Activated naive CD4-positive, alpha-beta T cell treated with anti-CD3 and anti-CD28 coated beads, Interleukin-2, amount 50 U/mL, for 72 hours (primary cell): ENCODE results near the gene AREL1. TPM values are rescaled to one million over a fixed set of nuclear protein-coding genes. Genes with fewer than 3 reads are reported as not detected.
A peak's percentile ranks its signal among the peaks of the same experiment; 100 is the strongest.

Experiments used
- ATAC-seq, 2 donors: fragments of 150-1000 bp; cut with Tn5 transposase; 2 replicates each; pipeline ENCODE4 v1.10.0; 2021; ENCODE audit warnings: mild to moderate bottlenecking in 2 of 2, moderate library complexity in 2 of 2
- DNase-seq, 2 donors: peaks; one replicate each; pipeline ENCODE4 v3.0.0; 2021 to 2022; ENCODE audit warnings: low spot score in 2 of 2
- H3K27ac Mint-ChIP-seq, 2 donors: one replicate each; pipeline ENCODE4 v1.8.0; 2022; ENCODE audit warnings: mild to moderate bottlenecking in 2 of 2, mixed read lengths in 2 of 2
- H3K36me3 Mint-ChIP-seq, 2 donors: one replicate each; pipeline ENCODE4 v1.8.0; 2022; ENCODE audit warnings: mixed read lengths in 2 of 2
- H3K9me3 Mint-ChIP-seq, 2 donors: one replicate each; pipeline ENCODE4 v1.8.0; 2022; ENCODE audit warnings: mixed read lengths in 2 of 2
- total RNA-seq, 2 donors: library from RNA; stranded (reverse); gene quantifications; one replicate each; pipeline ENCODE4 v1.2.3, GENCODE V29; 2022

Gene AREL1
- total RNA-seq, 2 donors from 2014 or later, result 30.1 to 47.1 TPM

DNA sequence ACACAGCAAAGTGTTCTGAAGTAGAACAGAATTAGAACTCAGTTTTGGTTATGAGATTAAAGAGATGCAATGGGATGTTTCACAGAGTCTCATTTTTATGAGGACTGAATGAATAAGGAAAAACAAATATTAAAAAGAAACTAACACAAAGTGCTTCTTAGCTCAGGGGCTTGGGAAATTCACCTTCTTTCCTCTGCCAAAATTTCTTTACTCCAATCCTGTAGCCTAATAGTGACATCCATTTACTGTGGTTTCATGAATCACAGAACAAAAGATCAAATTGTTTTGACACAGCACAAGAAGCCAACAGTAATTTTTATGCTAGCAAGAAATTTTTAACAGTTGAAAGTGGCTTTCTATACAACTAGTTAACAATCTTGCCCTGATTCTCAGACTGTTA, 37.7 kb downstream of the AREL1 start:
- peaks cover 0 to 10% of the 10 kb centered on the region in 2 donors for H3K36me3 Mint-ChIP-seq
- DNase-seq, result no peak
- H3K9me3 Mint-ChIP-seq, result no peaks in the 10 kb centered on the region
- ATAC-seq, result no peak
- no peak overlapping the region for H3K27ac Mint-ChIP-seq

DNA sequence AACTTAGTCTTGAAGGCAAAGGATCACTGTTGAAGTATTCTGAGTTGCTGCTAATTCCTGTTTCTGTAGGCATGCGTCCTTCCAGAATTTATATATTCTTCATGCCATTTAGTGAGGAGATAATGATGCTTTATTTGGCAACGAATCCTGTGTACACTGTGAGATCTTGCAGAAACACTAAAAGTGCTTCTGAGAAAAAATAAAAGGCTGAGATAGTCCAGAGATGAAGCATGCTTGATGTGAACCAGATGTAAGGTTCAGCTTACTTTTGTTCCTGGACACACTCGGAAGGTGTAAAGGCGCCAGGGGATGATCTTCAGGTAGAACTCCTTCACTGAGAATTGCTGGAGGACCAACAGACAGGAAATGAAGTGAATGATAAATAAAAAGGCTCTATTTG, 39.1 kb downstream of the AREL1 start:
- peaks cover 0 to 10% of the 10 kb centered on the region in 2 donors for H3K36me3 Mint-ChIP-seq
- H3K9me3 Mint-ChIP-seq, result no peaks in the 10 kb centered on the region
- peak overlapping the region in 1 of 2 donors; percentile 53 for H3K27ac Mint-ChIP-seq
- no peak for ATAC-seq
- DNase-seq, result no peak

DNA sequence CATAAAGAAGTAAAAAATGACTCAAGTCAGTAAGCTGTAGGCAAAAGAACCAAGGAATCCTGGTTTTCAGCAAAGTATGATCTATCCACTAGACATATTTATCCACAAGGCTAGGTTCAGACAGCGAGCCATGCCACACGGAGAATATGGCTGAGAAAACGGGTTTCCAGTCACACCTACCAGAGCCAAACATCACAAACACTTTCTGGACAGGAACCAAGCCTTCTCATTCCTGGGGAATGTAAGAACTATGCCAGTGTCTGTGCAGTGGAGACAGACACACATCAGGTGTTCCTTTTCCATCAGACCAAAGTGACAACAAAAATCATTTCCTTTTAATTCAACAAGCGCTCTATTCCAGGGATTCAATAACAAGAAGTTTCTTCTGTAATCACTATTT, 41.1 kb downstream of the AREL1 start:
- Mint-ChIP-seq H3K9me3 (no peaks in the 10 kb centered on the region), H3K36me3 (peaks cover 0 to 10% of the 10 kb centered on the region in 2 donors), H3K27ac (peak overlapping the region in 1 of 2 donors; percentile 6)
- ATAC-seq (no peak), DNase-seq (no peak)

DNA sequence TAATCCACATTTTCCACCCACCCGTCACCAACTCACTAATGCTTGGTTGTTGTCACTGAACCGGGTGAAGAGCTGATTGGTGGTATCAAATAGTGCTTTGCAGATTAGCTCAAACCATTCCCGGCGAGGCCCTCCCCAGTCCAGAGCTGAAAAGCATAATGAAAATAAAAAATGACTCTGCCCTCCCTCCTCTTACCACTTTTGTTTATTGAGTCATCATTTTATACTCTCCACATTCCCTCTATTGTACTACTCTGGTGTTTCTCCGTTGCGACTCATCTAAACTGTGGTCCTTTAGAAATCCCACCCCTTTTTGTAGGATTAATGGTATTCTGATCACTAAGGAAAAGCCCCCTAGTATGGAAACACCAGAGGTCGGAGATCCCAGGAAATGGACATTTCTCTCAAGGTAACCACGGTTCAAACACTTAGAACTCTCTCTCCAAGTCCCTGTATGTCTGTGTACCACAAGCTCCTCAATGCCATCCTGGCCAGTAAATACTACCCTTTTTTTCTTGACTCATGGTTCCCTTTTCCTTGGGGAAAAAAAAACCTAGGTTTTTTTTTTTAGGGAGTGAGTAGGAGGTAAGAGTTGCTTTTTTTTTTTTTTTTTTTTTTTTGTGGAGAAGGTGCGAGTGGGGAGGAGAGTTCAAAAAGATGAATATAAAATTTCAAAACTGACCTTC, 42.0 kb downstream of the AREL1 start:
- Mint-ChIP-seq H3K27ac (no peak overlapping the region), H3K9me3 (no peaks in the 10 kb centered on the region), H3K36me3 (peaks cover 0 to 6% of the 10 kb centered on the region in 2 donors)
- ATAC-seq, result no peak
- no peak for DNase-seq

DNA sequence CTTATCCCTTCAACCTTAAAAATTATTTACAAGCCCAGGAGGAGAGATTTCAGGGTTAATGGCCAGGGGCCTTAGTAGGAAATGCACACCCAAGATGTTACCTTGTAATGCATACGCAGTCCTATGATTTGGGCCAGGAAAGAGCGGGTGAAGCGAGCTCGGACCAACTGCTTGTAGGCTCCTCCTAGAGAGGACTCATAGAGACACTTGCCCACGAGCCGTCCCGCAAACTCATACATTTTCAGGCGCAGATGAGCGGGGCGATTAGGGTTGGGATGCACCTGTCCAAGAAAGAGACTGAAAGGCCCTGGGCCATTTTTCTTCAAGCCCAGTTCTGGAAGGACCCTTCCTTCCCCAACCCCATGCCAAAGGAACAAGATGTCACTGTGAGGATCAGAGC, 43.0 kb downstream of the AREL1 start:
- ATAC-seq, result no peak
- H3K36me3 Mint-ChIP-seq, result no peaks in the 10 kb centered on the region
- H3K9me3 Mint-ChIP-seq, result no peaks in the 10 kb centered on the region
- no peak for DNase-seq
- peak overlapping the region in 1 of 2 donors; percentile 17 for H3K27ac Mint-ChIP-seq

DNA sequence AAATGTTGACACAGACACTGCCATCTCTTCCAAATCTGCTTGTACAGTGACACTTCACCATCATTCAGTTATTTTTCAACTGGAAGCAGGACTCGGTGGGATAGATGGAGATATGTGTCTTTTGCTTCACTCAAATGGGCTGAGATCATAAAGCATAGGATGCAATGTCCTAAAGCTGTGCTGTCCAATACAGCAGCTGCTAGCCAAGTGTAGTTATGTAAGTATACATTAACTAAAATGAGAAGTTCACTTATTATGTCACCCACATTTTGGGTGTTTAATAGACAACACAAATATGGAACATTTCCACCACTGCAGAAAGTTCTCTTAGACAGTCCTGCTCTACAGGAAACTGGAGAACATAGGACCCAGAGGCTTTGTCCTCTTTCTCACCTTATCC, 43.6 kb downstream of the AREL1 start:
- DNase-seq (no peak), ATAC-seq (no peak)
- Mint-ChIP-seq H3K36me3 (no peaks in the 10 kb centered on the region), H3K9me3 (no peaks in the 10 kb centered on the region), H3K27ac (no peak overlapping the region)

DNA sequence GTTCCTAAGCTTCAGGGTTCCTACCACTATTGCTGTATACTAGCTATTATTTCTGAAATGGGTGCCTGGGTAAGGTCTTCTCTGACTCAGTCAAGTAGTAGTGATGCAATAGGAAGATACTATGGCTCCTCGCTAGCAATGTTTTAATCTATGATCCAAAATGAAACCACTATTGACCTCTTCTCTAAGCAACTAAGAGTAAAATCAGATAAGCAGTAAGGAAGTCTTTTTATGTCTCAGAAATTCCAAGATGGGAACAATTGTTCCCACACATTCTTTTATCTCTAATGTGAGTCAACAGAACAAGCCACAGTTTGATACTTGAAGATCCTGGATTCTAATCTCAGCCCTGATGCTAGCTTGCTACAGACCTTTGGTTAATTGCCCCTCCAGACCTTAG, 45.1 kb downstream of the AREL1 start:
- Mint-ChIP-seq H3K27ac (peak overlapping the region; percentile 53 to 72), H3K9me3 (no peaks in the 10 kb centered on the region), H3K36me3 (peaks cover 5 to 9% of the 10 kb centered on the region in 2 donors)
- DNase-seq (no peak), ATAC-seq (peak; percentile 61 to 81)

DNA sequence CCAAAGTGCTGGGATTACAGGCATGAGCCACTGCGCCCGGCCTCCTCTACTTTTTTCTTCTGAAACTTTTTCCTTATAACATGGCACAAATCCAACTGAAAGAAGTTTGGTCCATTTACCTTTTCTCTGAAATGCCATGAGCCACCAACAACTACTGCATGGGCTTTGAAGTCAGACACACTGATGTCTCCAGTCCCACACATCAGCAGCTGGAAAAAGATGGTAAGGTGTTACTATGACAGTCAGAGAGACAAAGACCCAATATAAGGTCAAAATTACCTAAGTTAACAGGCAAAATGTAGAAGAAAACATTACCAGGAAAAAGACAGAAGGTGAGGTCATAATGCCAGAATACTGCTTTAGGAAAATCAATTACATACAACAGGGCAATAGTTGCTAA, 48.2 kb downstream of the AREL1 start:
- peaks cover 9% of the 10 kb centered on the region in 2 donors for H3K36me3 Mint-ChIP-seq
- H3K9me3 Mint-ChIP-seq, result no peaks in the 10 kb centered on the region
- H3K27ac Mint-ChIP-seq, result peak overlapping the region in 1 of 2 donors; percentile 58
- no peak for DNase-seq
- ATAC-seq, result peak in 1 of 2 donors; percentile 30

DNA sequence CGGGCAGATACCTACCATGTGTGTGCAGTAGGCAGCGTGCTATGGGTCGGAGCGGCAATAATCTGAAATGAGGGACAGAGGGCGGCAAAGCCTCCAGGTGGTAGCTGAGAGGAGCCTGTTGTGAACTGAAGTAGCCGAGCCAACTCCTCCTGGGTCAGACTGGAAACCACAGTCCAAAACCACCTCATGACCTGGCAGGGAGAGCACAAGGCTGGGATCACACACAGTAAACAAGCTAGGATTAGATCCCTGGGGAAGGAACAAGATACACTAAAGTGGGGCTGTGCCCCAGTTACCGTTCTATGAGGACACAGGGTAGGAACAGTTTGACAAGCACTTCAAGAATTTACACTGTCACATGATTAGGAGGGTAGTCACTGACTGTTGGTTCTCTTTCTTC, 49.0 kb downstream of the AREL1 start:
- no peak for ATAC-seq
- Mint-ChIP-seq H3K27ac (peak overlapping the region; percentile 33 to 79), H3K9me3 (no peaks in the 10 kb centered on the region), H3K36me3 (peaks cover 9% of the 10 kb centered on the region in 2 donors)
- DNase-seq, result no peak

DNA sequence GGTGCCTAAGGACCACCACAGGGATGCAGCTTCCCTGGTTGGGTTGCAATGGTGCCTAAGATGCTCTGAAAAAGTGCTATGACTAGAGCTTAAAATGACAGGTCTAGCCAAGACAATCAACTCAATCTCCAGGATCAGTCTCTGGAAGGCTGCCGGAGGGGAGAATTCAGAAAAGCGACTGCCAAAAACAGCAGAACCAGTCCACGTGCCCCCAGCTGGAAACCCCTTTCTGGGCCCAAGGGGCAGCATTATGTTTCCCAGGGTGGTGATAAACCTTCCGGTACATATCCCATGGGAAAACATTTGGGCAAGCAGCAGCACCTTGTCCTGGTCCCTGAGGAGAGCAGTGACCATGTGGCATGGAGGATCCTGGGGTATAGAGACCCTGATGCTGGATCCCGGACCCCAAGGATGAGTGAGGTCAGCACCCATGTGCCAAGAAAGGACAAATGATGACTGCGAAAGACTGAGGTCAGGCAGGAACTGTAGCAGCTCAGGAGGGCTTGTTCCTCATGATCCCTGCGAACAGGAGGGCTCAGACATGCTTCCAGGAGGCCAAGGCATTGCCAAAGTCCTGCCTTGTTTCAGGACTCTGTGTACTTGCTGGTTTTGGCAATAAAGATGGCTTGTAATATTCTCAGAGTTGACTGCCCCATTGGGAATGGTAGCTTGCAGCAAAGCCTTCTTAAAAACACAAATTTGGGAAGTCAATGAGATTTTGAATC, 51.0 kb downstream of the AREL1 start:
- peak overlapping the region in 1 of 2 donors; percentile 20 for H3K27ac Mint-ChIP-seq

DNA sequence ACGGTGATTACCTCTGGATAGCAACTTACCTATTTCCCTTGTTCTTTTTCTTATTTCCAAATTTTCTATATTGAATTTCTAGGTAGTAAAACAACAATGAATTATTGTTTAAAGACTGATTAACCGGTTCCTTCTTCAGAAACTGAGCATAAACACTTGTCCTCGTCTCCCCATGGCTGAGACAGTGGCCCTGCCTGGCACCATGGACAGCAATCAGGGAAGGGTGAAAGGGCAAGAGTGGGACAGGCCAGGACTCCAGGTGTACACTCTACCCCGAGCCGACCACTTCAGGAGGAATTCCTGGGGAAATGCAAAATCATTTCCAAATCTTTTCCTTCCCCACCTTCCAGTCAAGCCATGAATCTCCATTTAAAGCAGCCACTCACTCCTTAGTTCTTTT, 52.0 kb downstream of the AREL1 start:
- H3K27ac Mint-ChIP-seq, result peak overlapping the region; percentile 20 to 53
- no peaks in the 10 kb centered on the region for H3K9me3 Mint-ChIP-seq
- DNase-seq (no peak), ATAC-seq (no peak)
- H3K36me3 Mint-ChIP-seq, result peaks cover 9% of the 10 kb centered on the region in 2 donors

More for the DNA sequence above, 51.0 kb downstream of the AREL1 start:
- ATAC-seq (no peak), DNase-seq (no peak)
- Mint-ChIP-seq H3K9me3 (no peaks in the 10 kb centered on the region), H3K36me3 (peaks cover 9% of the 10 kb centered on the region in 2 donors)

DNA sequence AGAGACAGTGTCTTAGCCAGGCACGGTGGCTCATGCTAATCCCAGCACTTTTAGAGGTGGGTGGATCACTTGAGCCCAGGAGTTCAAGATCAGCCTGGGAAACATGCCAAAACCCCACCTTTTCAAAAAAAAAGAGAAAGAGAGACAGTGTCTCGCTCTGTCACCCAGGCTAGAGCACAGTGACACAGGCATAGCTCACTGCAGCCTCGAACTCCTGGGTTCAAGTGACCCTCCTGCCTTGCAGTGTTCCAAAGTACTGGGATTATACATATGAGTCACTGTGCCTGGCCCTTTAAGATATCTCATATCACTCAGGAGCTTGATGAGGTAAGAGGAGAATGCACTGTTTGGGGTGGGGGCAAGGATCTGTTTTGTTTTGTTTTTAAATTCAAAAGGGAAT, 52.7 kb downstream of the AREL1 start:
- DNase-seq (no peak), ATAC-seq (no peak)
- H3K9me3 Mint-ChIP-seq, result no peaks in the 10 kb centered on the region
- H3K27ac Mint-ChIP-seq, result no peak overlapping the region
- H3K36me3 Mint-ChIP-seq, result peaks cover 9% of the 10 kb centered on the region in 2 donors

DNA sequence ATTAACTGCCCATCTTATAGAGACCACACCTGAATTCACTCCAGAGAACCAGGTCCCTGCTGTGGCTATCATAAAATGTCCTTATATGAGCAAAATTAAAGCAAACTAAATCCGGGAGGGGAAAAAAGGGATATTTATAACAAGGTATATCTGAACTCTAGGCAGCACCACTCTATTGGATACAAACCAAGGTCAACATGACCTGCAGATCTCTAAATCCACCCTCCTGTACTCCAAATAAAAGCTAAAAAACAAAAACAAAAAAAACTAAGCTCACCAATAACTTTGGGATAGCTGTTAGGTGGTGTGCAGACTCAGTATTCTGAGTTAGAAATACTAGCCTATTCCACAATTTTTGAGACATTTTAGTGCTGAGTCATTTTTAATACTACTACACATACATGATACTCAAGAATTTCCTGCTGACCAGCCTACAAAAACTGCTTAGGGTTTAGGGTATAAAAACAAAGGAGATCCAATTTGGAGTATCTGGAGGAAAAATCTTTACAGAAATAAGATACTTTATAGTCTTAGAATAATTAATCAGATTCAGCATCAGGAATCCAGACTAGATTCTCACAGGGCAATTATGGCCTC, 54.2 kb downstream of the AREL1 start:
- no peak for DNase-seq
- no peaks in the 10 kb centered on the region for H3K9me3 Mint-ChIP-seq
- H3K36me3 Mint-ChIP-seq, result peaks cover 5 to 8% of the 10 kb centered on the region in 2 donors
- no peak for ATAC-seq
- peak overlapping the region in 1 of 2 donors; percentile 5 for H3K27ac Mint-ChIP-seq

DNA sequence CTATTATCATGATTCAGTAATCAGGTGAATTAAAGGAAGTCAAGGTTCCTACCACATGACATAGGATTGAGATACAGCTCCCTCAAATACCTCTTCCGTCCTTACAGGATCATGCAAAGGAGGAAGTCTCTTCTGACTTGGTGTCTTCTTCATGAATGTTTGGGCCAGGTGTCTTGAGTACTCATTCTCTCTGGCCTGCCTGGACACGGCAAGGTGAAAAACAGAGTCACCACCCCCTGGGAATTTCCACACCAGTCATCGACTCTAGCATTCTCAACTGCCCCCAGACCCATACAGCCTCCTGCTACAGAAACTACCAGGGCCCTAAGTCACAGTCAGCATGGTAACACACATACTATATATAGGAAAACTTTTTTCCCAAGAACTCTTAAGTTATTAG, 55.9 kb downstream of the AREL1 start:
- ATAC-seq (no peak), DNase-seq (no peak)
- Mint-ChIP-seq H3K27ac (peak overlapping the region; percentile 5 to 8), H3K36me3 (peaks cover 0 to 5% of the 10 kb centered on the region in 2 donors), H3K9me3 (no peaks in the 10 kb centered on the region)

DNA sequence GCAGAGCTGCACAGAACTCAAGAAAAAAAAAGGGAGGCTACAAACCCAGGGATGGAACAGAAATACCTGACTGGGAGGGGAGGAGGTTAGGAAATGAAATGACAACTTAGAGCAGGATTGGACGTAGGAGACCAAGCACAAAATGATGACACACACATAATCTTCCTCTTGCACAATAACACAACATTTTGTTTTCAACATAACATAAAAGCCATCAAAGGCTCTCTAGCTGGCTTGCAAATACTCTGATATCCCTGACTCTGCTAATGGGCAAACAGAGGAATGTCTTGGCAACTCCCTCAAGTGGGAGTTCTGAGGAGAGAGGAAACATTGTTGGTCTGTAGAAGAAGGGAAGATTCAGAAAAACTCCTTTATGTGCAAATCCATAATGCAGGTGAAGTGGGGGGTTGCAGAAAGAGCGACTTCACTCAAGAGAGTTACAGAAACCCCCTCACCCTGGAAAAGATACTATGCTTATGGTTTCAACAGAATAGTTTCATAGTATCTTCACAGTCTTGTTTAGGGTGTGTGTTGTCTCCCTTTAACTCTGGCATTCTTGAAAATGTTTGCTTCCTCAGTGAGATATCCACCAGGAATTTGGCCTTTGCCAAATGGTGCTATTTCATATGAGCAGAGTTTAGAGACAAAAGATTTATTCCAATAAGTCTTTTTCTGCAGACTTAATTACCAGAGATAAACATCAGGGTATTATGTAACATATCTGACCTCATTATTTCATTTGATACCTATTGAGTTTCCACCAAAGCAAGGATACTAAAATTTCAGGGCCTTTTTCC, 57.1 kb downstream of the AREL1 start:
- Mint-ChIP-seq H3K9me3 (no peaks in the 10 kb centered on the region), H3K27ac (no peak overlapping the region), H3K36me3 (no peaks in the 10 kb centered on the region)
- DNase-seq, result no peak
- ATAC-seq, result no peak

DNA sequence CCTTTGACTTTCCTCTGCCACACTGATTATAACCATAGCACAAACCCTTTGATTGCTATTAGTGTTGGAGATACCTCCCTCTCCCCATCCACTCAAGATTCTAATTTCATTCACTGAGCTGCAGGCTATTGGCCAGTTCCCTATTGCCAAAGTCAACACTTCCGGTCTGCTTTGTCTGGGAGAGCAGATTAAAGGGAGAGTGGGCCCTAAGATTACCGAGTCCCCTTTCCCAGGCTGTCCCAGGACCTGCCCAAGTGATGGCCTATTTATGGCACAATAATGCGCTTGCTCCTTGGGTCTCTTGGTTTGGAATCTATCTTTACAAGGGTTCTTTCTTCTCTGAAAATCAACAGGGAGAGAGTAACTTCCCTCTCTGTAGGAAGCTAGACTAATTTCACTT, 57.9 kb downstream of the AREL1 start:
- DNase-seq (no peak), ATAC-seq (no peak)
- peak overlapping the region; percentile 56 to 58 for H3K27ac Mint-ChIP-seq
- H3K9me3 Mint-ChIP-seq, result no peaks in the 10 kb centered on the region
- H3K36me3 Mint-ChIP-seq, result no peaks in the 10 kb centered on the region
